ENCODE data around the gene TSC22D1.
A peak's percentile ranks its signal among the peaks of the same experiment; 100 is the strongest.

Gene TSC22D1

GRCh38 chr13:44451651-44452050 is 124.5 kb downstream of the TSC22D1 start:
- DNase-seq, result no peak

GRCh38 chr13:44451126-44451525 is 125.0 kb downstream of the TSC22D1 start:
- DNase-seq, result no peak

GRCh38 chr13:44449999-44450821 is 125.9 kb downstream of the TSC22D1 start:
- DNase-seq, result no peak

- DNase-seq, result no peak
Observed at GRCh38 chr13:44448875-44449274, 127.3 kb downstream of the TSC22D1 start.

GRCh38 chr13:44448373-44448772 is 127.8 kb downstream of the TSC22D1 start:
- no peak for DNase-seq

- no peak for DNase-seq
Observed at GRCh38 chr13:44447783-44448321, 128.3 kb downstream of the TSC22D1 start.

- no peak for DNase-seq
Observed at GRCh38 chr13:44440046-44440608, 136.0 kb downstream of the TSC22D1 start.

- DNase-seq, result no peak
Observed at GRCh38 chr13:44439452-44440024, 136.6 kb downstream of the TSC22D1 start.

- no peak for DNase-seq
Observed at GRCh38 chr13:44438234-44438579, 137.9 kb downstream of the TSC22D1 start.

GRCh38 chr13:44437356-44438233 is 138.5 kb downstream of the TSC22D1 start:
- DNase-seq, result peak; percentile 56

GRCh38 chr13:44436589-44437337 is 139.4 kb downstream of the TSC22D1 start:
- peak; percentile 93 for DNase-seq

- no peak for DNase-seq
Observed at GRCh38 chr13:44435919-44436510, 140.1 kb downstream of the TSC22D1 start.

- peak; percentile 97 for DNase-seq
Observed at GRCh38 chr13:44435142-44435918, 140.8 kb downstream of the TSC22D1 start.

GRCh38 chr13:44434766-44435141 is 141.4 kb downstream of the TSC22D1 start:
- DNase-seq, result no peak

- no peak for DNase-seq
Observed at GRCh38 chr13:44433863-44434765, 142.0 kb downstream of the TSC22D1 start.

- no peak for DNase-seq
Observed at GRCh38 chr13:44432650-44433049, 143.5 kb downstream of the TSC22D1 start.

- no peak for DNase-seq
Observed at GRCh38 chr13:44431150-44431549, 145.0 kb downstream of the TSC22D1 start.

GRCh38 chr13:44429311-44429710 is 146.8 kb downstream of the TSC22D1 start:
- no peak for DNase-seq

GRCh38 chr13:44426461-44426860 is 149.7 kb downstream of the TSC22D1 start:
- no peak for DNase-seq

- no peak for DNase-seq
Observed at GRCh38 chr13:44425815-44426078, 150.4 kb downstream of the TSC22D1 start.
